Measurements from ENCODE around the gene GFRA1.

Gene GFRA1

DNA sequence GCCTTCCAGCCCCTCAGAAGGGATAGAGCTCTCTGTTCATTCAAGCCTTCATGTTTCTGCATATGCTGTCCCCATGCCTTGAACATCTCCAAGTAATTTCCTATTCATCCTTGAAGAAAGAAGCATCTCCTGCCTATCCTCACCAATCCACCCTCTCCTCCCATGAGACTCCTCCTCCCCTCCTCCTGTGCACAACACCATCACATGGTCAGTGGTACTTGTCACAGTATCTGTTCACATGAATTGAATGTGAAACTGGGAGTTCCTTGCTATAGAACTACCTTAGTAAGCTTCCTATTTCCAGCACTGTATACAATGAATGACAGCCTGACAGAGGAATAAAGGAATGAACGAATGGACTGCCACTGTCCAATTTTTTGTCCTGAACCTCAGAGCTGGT lies 115.5 kb downstream of the GFRA1 start:
- no peak overlapping the region for H3K9ac ChIP-seq (ENCODE audit: low read depth, low read length)
- H3K9me3 ChIP-seq (ENCODE audit: insufficient read depth, low read length, severe bottlenecking): no peaks in the 10 kb centered on the region
- no peaks in the 10 kb centered on the region for H3K36me3 ChIP-seq (ENCODE audit: insufficient read depth, low read length)
- H3K79me2 ChIP-seq (ENCODE audit: insufficient read depth, low read length): no peaks in the 10 kb centered on the region
- H3K4me3 ChIP-seq (ENCODE audit: low read depth in 1 of 2, low read length in 2 of 2): no peak overlapping the region
- no peak overlapping the region for H3K27ac ChIP-seq (ENCODE audit: low read length)
- H4K20me1 ChIP-seq (ENCODE audit: insufficient read depth, low read length): no peaks in the 10 kb centered on the region
- no peaks in the 10 kb centered on the region for H3K4me1 ChIP-seq (ENCODE audit: insufficient read depth, low read length)
- H3K27me3 ChIP-seq (ENCODE audit: insufficient read depth, low read length, poor library complexity): no peaks in the 10 kb centered on the region
- no peak overlapping the region for H3K4me2 ChIP-seq (ENCODE audit: insufficient read depth, low read length)
- H2AFZ ChIP-seq (ENCODE audit: low read depth, low read length): no peak overlapping the region
- DNase-seq (no peak), ATAC-seq (ENCODE audit: insufficient read depth, low read depth) (no peak)
- no peak for TF ChIP-seq EZH2 (IDR thresholded peaks at IDR 0.05; ENCODE audit: borderline replicate concordance, low read depth, low read length, severe bottlenecking)
- TF ChIP-seq, protein P1, sequence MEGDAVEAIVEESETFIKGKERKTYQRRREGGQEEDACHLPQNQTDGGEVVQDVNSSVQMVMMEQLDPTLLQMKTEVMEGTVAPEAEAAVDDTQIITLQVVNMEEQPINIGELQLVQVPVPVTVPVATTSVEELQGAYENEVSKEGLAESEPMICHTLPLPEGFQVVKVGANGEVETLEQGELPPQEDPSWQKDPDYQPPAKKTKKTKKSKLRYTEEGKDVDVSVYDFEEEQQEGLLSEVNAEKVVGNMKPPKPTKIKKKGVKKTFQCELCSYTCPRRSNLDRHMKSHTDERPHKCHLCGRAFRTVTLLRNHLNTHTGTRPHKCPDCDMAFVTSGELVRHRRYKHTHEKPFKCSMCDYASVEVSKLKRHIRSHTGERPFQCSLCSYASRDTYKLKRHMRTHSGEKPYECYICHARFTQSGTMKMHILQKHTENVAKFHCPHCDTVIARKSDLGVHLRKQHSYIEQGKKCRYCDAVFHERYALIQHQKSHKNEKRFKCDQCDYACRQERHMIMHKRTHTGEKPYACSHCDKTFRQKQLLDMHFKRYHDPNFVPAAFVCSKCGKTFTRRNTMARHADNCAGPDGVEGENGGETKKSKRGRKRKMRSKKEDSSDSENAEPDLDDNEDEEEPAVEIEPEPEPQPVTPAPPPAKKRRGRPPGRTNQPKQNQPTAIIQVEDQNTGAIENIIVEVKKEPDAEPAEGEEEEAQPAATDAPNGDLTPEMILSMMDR (IDR thresholded peaks at IDR 0.05; ENCODE audit: borderline replicate concordance, extremely low read depth, low read length, poor library complexity, severe bottlenecking): no peak

DNA sequence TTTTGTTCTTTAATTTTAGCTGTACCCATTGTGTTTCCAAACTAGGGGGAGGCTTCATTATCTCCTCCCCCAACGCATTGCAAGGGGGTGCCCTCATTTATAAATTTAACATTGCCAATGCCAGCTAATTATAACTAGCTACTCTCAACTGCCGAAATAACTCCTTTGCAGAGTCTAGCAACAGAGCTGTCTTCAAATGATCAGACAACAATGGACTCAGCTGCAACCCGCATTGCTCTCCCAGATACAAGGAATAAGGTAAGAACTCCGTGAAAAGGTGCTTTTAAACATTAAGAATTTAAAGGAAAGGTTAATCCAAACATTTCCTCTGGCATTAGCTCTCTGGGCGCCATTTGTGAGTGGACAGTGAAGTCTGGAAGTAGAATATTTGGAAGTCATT lies 116.2 kb downstream of the GFRA1 start:
- DNase-seq (no peak), ATAC-seq (ENCODE audit: insufficient read depth, low read depth) (no peak)
- TF ChIP-seq, protein P1 (IDR thresholded peaks at IDR 0.05; ENCODE audit: borderline replicate concordance, extremely low read depth, low read length, poor library complexity, severe bottlenecking): no peak
- TF ChIP-seq EZH2 (IDR thresholded peaks at IDR 0.05; ENCODE audit: borderline replicate concordance, low read depth, low read length, severe bottlenecking): no peak
- Histone ChIP-seq H3K79me2 (ENCODE audit: insufficient read depth, low read length) (no peaks in the 10 kb centered on the region), H3K27ac (ENCODE audit: low read length) (no peak overlapping the region), H3K4me1 (ENCODE audit: insufficient read depth, low read length) (no peaks in the 10 kb centered on the region), H2AFZ (ENCODE audit: low read depth, low read length) (no peak overlapping the region), H3K4me3 (ENCODE audit: low read depth in 1 of 2, low read length in 2 of 2) (no peak overlapping the region), H3K9ac (ENCODE audit: low read depth, low read length) (no peak overlapping the region), H3K27me3 (ENCODE audit: insufficient read depth, low read length, poor library complexity) (no peaks in the 10 kb centered on the region), H4K20me1 (ENCODE audit: insufficient read depth, low read length) (no peaks in the 10 kb centered on the region), H3K9me3 (ENCODE audit: insufficient read depth, low read length, severe bottlenecking) (no peaks in the 10 kb centered on the region), H3K4me2 (ENCODE audit: insufficient read depth, low read length) (no peak overlapping the region), H3K36me3 (ENCODE audit: insufficient read depth, low read length) (no peaks in the 10 kb centered on the region)

GRCh38 chr10:116155191-116155590 lies 117.8 kb downstream of the GFRA1 start:
- Histone ChIP-seq H4K20me1 (ENCODE audit: insufficient read depth, low read length) (no peaks in the 10 kb centered on the region), H3K4me2 (ENCODE audit: insufficient read depth, low read length) (no peak overlapping the region), H3K79me2 (ENCODE audit: insufficient read depth, low read length) (no peaks in the 10 kb centered on the region), H3K27me3 (ENCODE audit: insufficient read depth, low read length, poor library complexity) (no peaks in the 10 kb centered on the region), H3K9ac (ENCODE audit: low read depth, low read length) (no peak overlapping the region), H3K4me3 (ENCODE audit: low read depth in 1 of 2, low read length in 2 of 2) (no peak overlapping the region), H2AFZ (ENCODE audit: low read depth, low read length) (no peak overlapping the region), H3K4me1 (ENCODE audit: insufficient read depth, low read length) (no peaks in the 10 kb centered on the region), H3K27ac (ENCODE audit: low read length) (no peak overlapping the region), H3K9me3 (ENCODE audit: insufficient read depth, low read length, severe bottlenecking) (no peaks in the 10 kb centered on the region), H3K36me3 (ENCODE audit: insufficient read depth, low read length) (no peaks in the 10 kb centered on the region)
- DNase-seq: no peak
- no peak for TF ChIP-seq EZH2 (IDR thresholded peaks at IDR 0.05; ENCODE audit: borderline replicate concordance, low read depth, low read length, severe bottlenecking)
- TF ChIP-seq, protein P1 (IDR thresholded peaks at IDR 0.05; ENCODE audit: borderline replicate concordance, extremely low read depth, low read length, poor library complexity, severe bottlenecking): no peak
- no peak for ATAC-seq (ENCODE audit: insufficient read depth, low read depth)

GRCh38 chr10:116154651-116155050 lies 118.4 kb downstream of the GFRA1 start:
- TF ChIP-seq, protein P1 (IDR thresholded peaks at IDR 0.05; ENCODE audit: borderline replicate concordance, extremely low read depth, low read length, poor library complexity, severe bottlenecking): no peak
- no peak for TF ChIP-seq EZH2 (IDR thresholded peaks at IDR 0.05; ENCODE audit: borderline replicate concordance, low read depth, low read length, severe bottlenecking)
- ATAC-seq (ENCODE audit: insufficient read depth, low read depth) (no peak), DNase-seq (no peak)
- Histone ChIP-seq H3K4me3 (ENCODE audit: low read depth in 1 of 2, low read length in 2 of 2) (no peak overlapping the region), H3K4me1 (ENCODE audit: insufficient read depth, low read length) (no peaks in the 10 kb centered on the region), H3K27me3 (ENCODE audit: insufficient read depth, low read length, poor library complexity) (no peaks in the 10 kb centered on the region), H3K36me3 (ENCODE audit: insufficient read depth, low read length) (no peaks in the 10 kb centered on the region), H3K9me3 (ENCODE audit: insufficient read depth, low read length, severe bottlenecking) (no peaks in the 10 kb centered on the region), H3K4me2 (ENCODE audit: insufficient read depth, low read length) (no peak overlapping the region), H3K9ac (ENCODE audit: low read depth, low read length) (no peak overlapping the region), H2AFZ (ENCODE audit: low read depth, low read length) (no peak overlapping the region), H3K27ac (ENCODE audit: low read length) (no peak overlapping the region), H3K79me2 (ENCODE audit: insufficient read depth, low read length) (no peaks in the 10 kb centered on the region), H4K20me1 (ENCODE audit: insufficient read depth, low read length) (no peaks in the 10 kb centered on the region)
